Left lung (tissue), 10 donors: Measurements from ENCODE around the gene CHMP6. TPM values are rescaled to one million over a fixed set of nuclear protein-coding genes. Genes with fewer than 3 reads are reported as not detected.

Experiments used
- ATAC-seq: fragments of 200-7000 bp; cut with Tn5 transposase; one replicate; pipeline ENCODE4 v1.9.1; 2020; ENCODE audit warnings: moderate library complexity
- DNase-seq, 4 donors: peaks; one replicate each; pipeline ENCODE4 v3.0.0-alpha.2; 2013 to 2020
- H3K27ac ChIP-seq, 2 donors: fragments of 200-600 bp; sonication (generic) in 1 of 2; one replicate each; pipeline versions ENCODE4 v1.5.0 to v1.8.0; 2020 to 2021
- H3K27me3 ChIP-seq, 2 donors: fragments of 200-600 bp; sonication (generic) in 1 of 2; one replicate each; pipeline versions ENCODE4 v1.5.0 to v1.8.0; 2020 to 2021
- H3K36me3 ChIP-seq, 2 donors: fragments of 200-600 bp; sonication (generic) in 1 of 2; one replicate each; pipeline versions ENCODE4 v1.5.0 to v1.8.0; 2020 to 2021
- H3K4me1 ChIP-seq, 2 donors: fragments of 200-600 bp; one replicate each; pipeline ENCODE4 v1.8.0; 2021
- H3K4me3 ChIP-seq, 2 donors: fragments of 200-600 bp; sonication (generic) in 1 of 2; one replicate each; pipeline versions ENCODE4 v1.5.0 to v1.8.0; 2020 to 2021; ENCODE audit warnings: mild to moderate bottlenecking in 1 of 2
- H3K9me3 ChIP-seq, 2 donors: fragments of 200-600 bp; sonication (generic) in 1 of 2; one replicate each; pipeline versions ENCODE4 v1.5.0 to v1.8.0; 2020 to 2021
- intact Hi-C, 2 donors: fragments of 100-400 bp; cut with DNase I; formaldehyde crosslinking; loops; one replicate each; pipeline versions ENCODE4 v1.11.2 to v1.14.2; 2022
- polyA plus RNA-seq, 6 donors: library from polyadenylated mRNA; unstranded; fragments of 120-200 nt; gene quantifications; one replicate each; pipeline ENCODE4 v1.2.1, GENCODE V29; 2013; ENCODE audit not compliant: insufficient read length in 6 of 6
- total RNA-seq, 2 donors: library from RNA; stranded (reverse); fragmentation: NEBNext Ultra II Directional; extraction: Animal tissue kit (Norgen Biotek cat#: 25700); gene quantifications; one replicate each; pipeline ENCODE4 v1.2.1, GENCODE V29; 2021
- TF ChIP-seq, protein P1 (sequence below), 2 donors: fragments of 200-600 bp; sonication (generic) in 1 of 2; IDR thresholded peaks; one replicate each; pipeline versions ENCODE4 v1.5.0 to v1.8.0; 2021; ENCODE audit warnings: antibody characterized with exemption in 2 of 2
- donor health status: DM: no; HTN: yes; CAD: no.
- donor health status: DM: no; HTN: no; CAD: no.

Gene CHMP6
- total and polyA plus RNA-seq, 8 donors, result 24.1 to 32.7 (median 28.6) TPM

DNA sequence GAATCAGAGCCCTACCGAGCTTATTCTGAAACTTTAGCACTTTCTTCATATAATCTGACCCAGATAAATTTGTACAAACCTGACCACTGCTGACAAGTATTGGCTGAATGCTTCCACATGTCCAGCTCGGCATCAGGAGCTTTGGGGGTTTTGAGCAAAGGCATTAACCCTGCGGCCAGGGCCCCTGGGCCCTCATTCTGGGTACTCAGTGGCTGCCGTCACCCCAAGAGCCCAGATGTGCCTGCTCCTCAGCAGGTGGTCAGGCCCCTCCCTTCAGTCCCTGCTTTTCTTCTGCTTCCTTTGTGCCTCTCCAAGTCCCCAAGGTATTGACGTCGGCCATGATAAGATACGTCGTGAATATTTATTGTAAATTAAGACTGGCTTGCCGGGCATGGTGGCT lies 47.3 kb upstream of the CHMP6 start:
- intact Hi-C loops, result no loop called here
- H3K36me3 ChIP-seq, result peaks cover 0 to 50% of the 10 kb centered on the region in 2 donors
- TF ChIP-seq, protein P1, sequence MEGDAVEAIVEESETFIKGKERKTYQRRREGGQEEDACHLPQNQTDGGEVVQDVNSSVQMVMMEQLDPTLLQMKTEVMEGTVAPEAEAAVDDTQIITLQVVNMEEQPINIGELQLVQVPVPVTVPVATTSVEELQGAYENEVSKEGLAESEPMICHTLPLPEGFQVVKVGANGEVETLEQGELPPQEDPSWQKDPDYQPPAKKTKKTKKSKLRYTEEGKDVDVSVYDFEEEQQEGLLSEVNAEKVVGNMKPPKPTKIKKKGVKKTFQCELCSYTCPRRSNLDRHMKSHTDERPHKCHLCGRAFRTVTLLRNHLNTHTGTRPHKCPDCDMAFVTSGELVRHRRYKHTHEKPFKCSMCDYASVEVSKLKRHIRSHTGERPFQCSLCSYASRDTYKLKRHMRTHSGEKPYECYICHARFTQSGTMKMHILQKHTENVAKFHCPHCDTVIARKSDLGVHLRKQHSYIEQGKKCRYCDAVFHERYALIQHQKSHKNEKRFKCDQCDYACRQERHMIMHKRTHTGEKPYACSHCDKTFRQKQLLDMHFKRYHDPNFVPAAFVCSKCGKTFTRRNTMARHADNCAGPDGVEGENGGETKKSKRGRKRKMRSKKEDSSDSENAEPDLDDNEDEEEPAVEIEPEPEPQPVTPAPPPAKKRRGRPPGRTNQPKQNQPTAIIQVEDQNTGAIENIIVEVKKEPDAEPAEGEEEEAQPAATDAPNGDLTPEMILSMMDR (IDR thresholded peaks at IDR 0.05), result no peak
- peaks cover 6 to 25% of the 10 kb centered on the region in 2 donors for H3K4me1 ChIP-seq
- DNase-seq, result no peak
- H3K27ac ChIP-seq, result no peak overlapping the region
- ATAC-seq, result no peak
- no peaks in the 10 kb centered on the region for H3K27me3 ChIP-seq
- H3K4me3 ChIP-seq, result no peak overlapping the region
- no peaks in the 10 kb centered on the region for H3K9me3 ChIP-seq

DNA sequence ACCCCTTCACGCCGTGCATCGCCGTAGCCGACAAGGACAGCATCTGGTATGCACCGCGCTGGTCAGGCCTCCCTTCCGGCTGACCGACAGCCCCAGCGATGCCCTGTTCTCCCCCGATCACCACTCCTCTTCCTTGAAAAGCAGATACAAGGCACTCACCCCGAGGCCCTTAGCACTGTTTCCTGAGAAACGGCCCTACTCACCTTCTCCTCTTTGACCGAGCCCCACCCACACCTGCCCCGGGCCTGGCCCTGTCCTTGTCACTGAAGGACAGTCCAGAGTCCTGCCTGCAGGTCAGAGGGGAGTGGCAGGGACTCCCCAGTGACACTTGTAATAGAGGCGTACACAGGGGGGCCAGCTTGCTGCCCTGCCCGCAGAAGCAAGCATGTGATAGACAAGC lies 45.9 kb upstream of the CHMP6 start:
- Histone ChIP-seq H3K4me1 (peaks cover 6 to 17% of the 10 kb centered on the region in 2 donors), H3K4me3 (no peak overlapping the region), H3K27me3 (no peaks in the 10 kb centered on the region), H3K27ac (no peak overlapping the region), H3K9me3 (no peaks in the 10 kb centered on the region), H3K36me3 (peaks cover 0 to 57% of the 10 kb centered on the region in 2 donors)
- TF ChIP-seq, protein P1 (IDR thresholded peaks at IDR 0.05), result no peak
- intact Hi-C loops, result no loop called here
- ATAC-seq, result no peak
- DNase-seq, result peak in 2 of 4 donors; percentile 28 to 47

DNA sequence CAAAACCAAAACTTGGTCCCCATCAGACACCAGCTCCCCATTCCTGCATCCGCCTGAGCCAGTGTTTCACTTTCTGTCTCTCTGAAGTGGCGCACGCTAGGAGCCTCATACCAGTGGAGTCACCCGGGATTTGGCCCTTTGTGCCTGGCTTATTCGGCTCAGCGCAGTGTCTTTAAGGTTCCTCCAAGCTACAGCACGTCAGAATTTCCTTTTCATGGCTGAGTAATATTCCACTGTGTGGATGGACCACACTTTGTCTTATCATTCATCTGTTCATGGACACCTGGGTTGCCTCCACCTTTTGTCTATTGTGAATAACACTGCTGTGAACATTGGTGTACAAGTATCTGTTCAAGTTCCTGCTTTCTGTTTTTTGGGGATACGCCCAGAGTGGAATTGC lies 45.2 kb upstream of the CHMP6 start:
- peaks cover 6 to 10% of the 10 kb centered on the region in 2 donors for H3K4me1 ChIP-seq
- TF ChIP-seq, protein P1 (IDR thresholded peaks at IDR 0.05), result no peak
- peaks cover 0 to 57% of the 10 kb centered on the region in 2 donors for H3K36me3 ChIP-seq
- no peak for ATAC-seq
- H3K9me3 ChIP-seq, result no peaks in the 10 kb centered on the region
- intact Hi-C loops, result no loop called here
- DNase-seq, result no peak
- H3K27ac ChIP-seq, result no peak overlapping the region
- no peak overlapping the region for H3K4me3 ChIP-seq
- no peaks in the 10 kb centered on the region for H3K27me3 ChIP-seq

DNA sequence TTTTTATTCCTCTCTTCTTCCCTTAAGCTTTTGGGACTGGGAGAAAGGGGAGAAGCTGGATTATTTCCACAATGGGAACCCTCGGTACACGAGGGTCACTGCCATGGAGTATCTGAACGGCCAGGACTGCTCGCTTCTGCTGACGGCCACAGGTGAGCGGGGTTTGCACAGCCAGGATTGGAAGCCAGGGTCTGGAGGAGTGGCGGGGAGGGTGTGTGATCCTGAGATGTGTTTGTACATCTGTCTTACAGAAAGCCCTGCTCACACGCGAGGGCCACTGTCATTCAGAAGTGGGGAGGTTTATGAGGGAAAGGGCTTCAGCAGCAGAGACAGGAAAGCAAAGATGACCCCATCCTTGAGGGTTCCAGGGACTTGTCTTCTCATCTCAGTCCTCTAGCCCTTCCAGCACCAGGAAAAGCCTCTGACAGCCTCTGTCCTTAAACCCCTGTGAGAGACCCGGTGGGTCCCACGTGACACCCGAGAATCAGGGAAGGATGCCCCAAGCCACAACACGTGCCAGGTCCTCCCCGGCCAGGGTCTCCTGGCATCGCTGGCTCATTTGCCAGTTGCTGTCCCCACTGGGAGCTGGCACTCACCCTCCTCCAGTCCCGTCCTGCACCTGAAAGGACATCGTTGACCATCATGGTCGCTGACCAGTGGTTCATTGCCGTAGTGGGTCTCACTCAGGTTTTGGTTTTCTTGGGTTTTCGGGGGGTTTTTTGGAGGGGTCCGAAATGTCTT lies 44.3 kb upstream of the CHMP6 start:
- Histone ChIP-seq H3K9me3 (no peaks in the 10 kb centered on the region), H3K4me1 (peaks cover 0 to 4% of the 10 kb centered on the region in 2 donors), H3K4me3 (no peak overlapping the region), H3K27ac (no peak overlapping the region), H3K36me3 (peaks cover 0 to 63% of the 10 kb centered on the region in 2 donors), H3K27me3 (no peaks in the 10 kb centered on the region)
- TF ChIP-seq, protein P1 (IDR thresholded peaks at IDR 0.05), result no peak
- intact Hi-C loops, result no loop called here
- ATAC-seq (no peak), DNase-seq (peak in 2 of 4 donors; percentile 15 to 50)

DNA sequence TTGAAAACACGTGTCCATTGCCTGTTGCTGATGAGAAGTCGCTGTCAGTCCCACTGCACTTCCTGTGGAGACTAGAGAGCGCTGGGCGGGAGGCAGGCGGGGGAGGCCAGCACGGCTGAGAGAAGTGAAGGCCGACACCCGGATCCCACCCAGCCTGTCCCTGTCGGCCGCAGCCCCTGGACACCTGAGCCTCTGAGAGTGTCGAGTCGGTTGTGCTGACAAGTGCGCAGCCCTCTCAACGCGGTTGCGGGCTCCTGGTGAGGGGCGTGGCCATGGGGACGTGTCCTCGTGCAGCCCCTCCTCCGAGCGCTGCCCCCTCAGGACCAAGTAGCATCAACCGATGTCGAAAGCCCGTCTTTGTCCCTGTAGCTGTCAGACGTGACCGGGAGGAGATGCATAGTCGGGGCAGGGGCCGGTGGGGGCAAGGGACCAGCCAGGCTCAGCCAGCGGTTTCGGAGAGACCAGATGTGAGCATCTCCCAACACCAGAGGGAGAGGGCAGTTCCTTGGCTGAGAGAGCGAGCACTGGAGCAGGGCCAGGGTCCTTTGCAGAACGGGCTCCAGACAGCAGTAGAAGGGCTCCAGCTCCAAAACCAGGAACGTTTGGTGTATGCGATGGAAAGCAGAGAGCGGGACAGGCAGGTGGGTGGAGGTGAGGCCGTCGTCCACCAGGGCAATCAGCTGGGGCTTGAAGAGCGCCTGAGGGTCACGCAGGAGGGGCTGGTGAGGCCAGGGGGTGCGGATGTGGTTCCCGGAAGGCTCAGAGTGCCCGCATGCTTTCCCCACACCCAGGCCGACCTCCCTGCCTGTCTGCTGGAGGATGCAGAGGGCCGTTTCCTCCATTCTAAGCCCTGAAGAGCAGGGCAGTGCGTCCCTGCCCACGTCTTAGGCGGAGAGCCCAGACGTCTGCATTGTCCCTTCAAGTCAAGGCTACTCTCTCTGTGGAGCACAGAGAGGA lies 43.3 kb upstream of the CHMP6 start:
- peaks cover 0 to 64% of the 10 kb centered on the region in 2 donors for H3K36me3 ChIP-seq
- no peak overlapping the region for H3K4me3 ChIP-seq
- TF ChIP-seq, protein P1 (IDR thresholded peaks at IDR 0.05), result no peak
- H3K27ac ChIP-seq, result no peak overlapping the region
- ATAC-seq (peak; percentile 18), DNase-seq (peak; percentile 24 to 86 (median 73))
- H3K27me3 ChIP-seq, result no peaks in the 10 kb centered on the region
- H3K9me3 ChIP-seq, result no peaks in the 10 kb centered on the region
- no peaks in the 10 kb centered on the region for H3K4me1 ChIP-seq
- intact Hi-C loops, result no loop called here
